SK-N-SH treated with all-trans-retinoic acid at 6 μM for 48 hours (cell line): Measurements from ENCODE around the gene SH3PXD2A.
A peak's percentile ranks its signal among the peaks of the same experiment; 100 is the strongest.

Experiments
- ATAC-seq: fragments of 200-7000 bp; cut with Tn5 transposase; 3 replicates; pipeline ENCODE4 v1.9.1; 2020; ENCODE audit warnings: mild to moderate bottlenecking, moderate library complexity
- BACH2 ChIP-seq: fragments of 250-450 bp; sonication (Bioruptor Pico); IDR thresholded peaks from 2 replicates; pipeline ENCODE4 v1.9.0; 2021; ENCODE audit warnings: mild to moderate bottlenecking, borderline replicate concordance
- CSDC2 ChIP-seq: fragments of 250-450 bp; sonication (Bioruptor Pico); IDR thresholded peaks from 2 replicates; pipeline ENCODE4 v1.5.0; 2020; ENCODE audit warnings: mild to moderate bottlenecking, moderate library complexity
- ESRRG ChIP-seq: fragments of 250-450 bp; sonication (Bioruptor Pico); IDR thresholded peaks from 2 replicates; pipeline ENCODE4 v1.6.1; 2021; ENCODE audit warnings: mild to moderate bottlenecking
- GLIS3 ChIP-seq: fragments of 250-450 bp; sonication (Bioruptor Pico); IDR thresholded peaks from 2 replicates; pipeline ENCODE4 v1.5.0; 2020; ENCODE audit warnings: mild to moderate bottlenecking, moderate library complexity
- ISL1 ChIP-seq: fragments of 250-450 bp; sonication (Bioruptor Pico); IDR thresholded peaks from 2 replicates; pipeline ENCODE4 v2.1.2; 2022; ENCODE audit warnings: mild to moderate bottlenecking, moderate library complexity
- OSR1 ChIP-seq: fragments of 250-450 bp; sonication (Bioruptor Pico); IDR thresholded peaks from 2 replicates; pipeline ENCODE4 v1.8.0; 2022; ENCODE audit warnings: moderate library complexity, mild to moderate bottlenecking, inconsistent platforms
- PPARA ChIP-seq: fragments of 250-450 bp; sonication (Bioruptor Pico); IDR thresholded peaks from 2 replicates; pipeline ENCODE4 v1.5.0; 2020; ENCODE audit warnings: mild to moderate bottlenecking, borderline replicate concordance
- RARB ChIP-seq: fragments of 250-450 bp; sonication (Bioruptor Pico); IDR thresholded peaks from 2 replicates; pipeline ENCODE4 v1.8.0; 2021; ENCODE audit warnings: mild to moderate bottlenecking, moderate library complexity
- TCF4 ChIP-seq: fragments of 250-450 bp; sonication (Bioruptor Pico); IDR thresholded peaks from 2 replicates; pipeline ENCODE4 v1.8.0; 2021; ENCODE audit warnings: mild to moderate bottlenecking, moderate library complexity, borderline replicate concordance
- TOX ChIP-seq: fragments of 250-450 bp; sonication (Bioruptor Pico); IDR thresholded peaks from 2 replicates; pipeline ENCODE4 v1.8.0; 2021; ENCODE audit warnings: mild to moderate bottlenecking, moderate library complexity, borderline replicate concordance
- ZC3H10 ChIP-seq: fragments of 250-450 bp; sonication (Bioruptor Pico); IDR thresholded peaks from 2 replicates; pipeline ENCODE4 v1.5.1; 2021; ENCODE audit warnings: mild to moderate bottlenecking, moderate library complexity
- ZFP3 ChIP-seq: fragments of 250-450 bp; sonication (Bioruptor Pico); IDR thresholded peaks from 2 replicates; pipeline ENCODE4 v1.5.0; 2020; ENCODE audit warnings: mild to moderate bottlenecking, moderate library complexity
- ZFP30 ChIP-seq: fragments of 450-650 bp; formaldehyde crosslinking; IDR thresholded peaks from 2 replicates; pipeline ENCODE4 v1.5.0; 2022; ENCODE audit warnings: mild to moderate bottlenecking, moderate library complexity
- ZNF565 ChIP-seq: fragments of 450-650 bp; formaldehyde crosslinking; conservative IDR thresholded peaks from 2 replicates; pipeline ENCODE4 v1.5.0; 2020; ENCODE audit warnings: low read depth, mild to moderate bottlenecking, moderate library complexity
- ZNF70 ChIP-seq: fragments of 450-650 bp; formaldehyde crosslinking; IDR thresholded peaks from 2 replicates; pipeline ENCODE4 v1.5.0; 2020; ENCODE audit warnings: mild to moderate bottlenecking, moderate library complexity
- TF ChIP-seq, protein P1 (sequence below): fragments of 250-450 bp; sonication (Bioruptor Pico); IDR thresholded peaks from 2 replicates; pipeline ENCODE4 v1.8.0; 2020; ENCODE audit warnings: mild to moderate bottlenecking, moderate library complexity, borderline replicate concordance
- TF ChIP-seq, protein P2 (sequence below): fragments of 250-450 bp; sonication (Bioruptor Pico); IDR thresholded peaks from 2 replicates; pipeline ENCODE4 v1.5.0; 2020; ENCODE audit warnings: mild to moderate bottlenecking, moderate library complexity
- TF ChIP-seq, protein P3 (sequence below): fragments of 250-450 bp; sonication (Bioruptor Pico); IDR thresholded peaks from 2 replicates; pipeline ENCODE4 v1.5.1; 2020; ENCODE audit warnings: low read depth, mild to moderate bottlenecking, moderate library complexity
- TF ChIP-seq, protein P4 (sequence below): fragments of 250-450 bp; sonication (Bioruptor Pico); IDR thresholded peaks from 2 replicates; pipeline ENCODE4 v1.5.1; 2021; ENCODE audit warnings: mild to moderate bottlenecking, moderate library complexity

Gene SH3PXD2A

DNA sequence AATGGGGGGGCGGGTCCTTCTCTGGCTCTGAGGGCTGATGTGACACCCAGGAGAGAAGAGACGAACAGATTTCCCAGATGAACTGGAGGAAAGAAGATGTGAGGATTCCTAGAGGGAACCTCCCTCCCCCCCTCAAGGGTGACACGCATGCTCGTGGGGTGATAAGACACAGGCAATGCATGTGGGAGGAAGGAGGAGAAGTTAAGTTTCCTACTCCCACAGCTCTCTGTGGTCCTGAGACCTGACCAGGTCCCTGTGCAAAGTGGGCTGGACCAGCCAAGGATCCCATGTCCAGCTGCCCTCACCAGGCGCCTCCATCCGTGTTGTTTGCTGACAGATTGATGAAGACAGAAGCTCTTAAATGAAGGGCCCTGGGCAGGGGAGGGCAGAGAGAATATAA lies 112.6 kb downstream of the SH3PXD2A start:
- ATAC-seq, result no peak
- no peak for TF ChIP-seq TCF4
- TF ChIP-seq OSR1 (CRISPR knock-in tag), result no peak
- TF ChIP-seq ISL1, result no peak
- TF ChIP-seq TOX, result no peak
- no peak for TF ChIP-seq PPARA (CRISPR knock-in tag)
- TF ChIP-seq, protein P1, sequence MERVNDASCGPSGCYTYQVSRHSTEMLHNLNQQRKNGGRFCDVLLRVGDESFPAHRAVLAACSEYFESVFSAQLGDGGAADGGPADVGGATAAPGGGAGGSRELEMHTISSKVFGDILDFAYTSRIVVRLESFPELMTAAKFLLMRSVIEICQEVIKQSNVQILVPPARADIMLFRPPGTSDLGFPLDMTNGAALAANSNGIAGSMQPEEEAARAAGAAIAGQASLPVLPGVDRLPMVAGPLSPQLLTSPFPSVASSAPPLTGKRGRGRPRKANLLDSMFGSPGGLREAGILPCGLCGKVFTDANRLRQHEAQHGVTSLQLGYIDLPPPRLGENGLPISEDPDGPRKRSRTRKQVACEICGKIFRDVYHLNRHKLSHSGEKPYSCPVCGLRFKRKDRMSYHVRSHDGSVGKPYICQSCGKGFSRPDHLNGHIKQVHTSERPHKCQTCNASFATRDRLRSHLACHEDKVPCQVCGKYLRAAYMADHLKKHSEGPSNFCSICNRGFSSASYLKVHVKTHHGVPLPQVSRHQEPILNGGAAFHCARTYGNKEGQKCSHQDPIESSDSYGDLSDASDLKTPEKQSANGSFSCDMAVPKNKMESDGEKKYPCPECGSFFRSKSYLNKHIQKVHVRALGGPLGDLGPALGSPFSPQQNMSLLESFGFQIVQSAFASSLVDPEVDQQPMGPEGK, result no peak
- no peak for TF ChIP-seq CSDC2 (CRISPR knock-in tag)
- TF ChIP-seq, protein P2, sequence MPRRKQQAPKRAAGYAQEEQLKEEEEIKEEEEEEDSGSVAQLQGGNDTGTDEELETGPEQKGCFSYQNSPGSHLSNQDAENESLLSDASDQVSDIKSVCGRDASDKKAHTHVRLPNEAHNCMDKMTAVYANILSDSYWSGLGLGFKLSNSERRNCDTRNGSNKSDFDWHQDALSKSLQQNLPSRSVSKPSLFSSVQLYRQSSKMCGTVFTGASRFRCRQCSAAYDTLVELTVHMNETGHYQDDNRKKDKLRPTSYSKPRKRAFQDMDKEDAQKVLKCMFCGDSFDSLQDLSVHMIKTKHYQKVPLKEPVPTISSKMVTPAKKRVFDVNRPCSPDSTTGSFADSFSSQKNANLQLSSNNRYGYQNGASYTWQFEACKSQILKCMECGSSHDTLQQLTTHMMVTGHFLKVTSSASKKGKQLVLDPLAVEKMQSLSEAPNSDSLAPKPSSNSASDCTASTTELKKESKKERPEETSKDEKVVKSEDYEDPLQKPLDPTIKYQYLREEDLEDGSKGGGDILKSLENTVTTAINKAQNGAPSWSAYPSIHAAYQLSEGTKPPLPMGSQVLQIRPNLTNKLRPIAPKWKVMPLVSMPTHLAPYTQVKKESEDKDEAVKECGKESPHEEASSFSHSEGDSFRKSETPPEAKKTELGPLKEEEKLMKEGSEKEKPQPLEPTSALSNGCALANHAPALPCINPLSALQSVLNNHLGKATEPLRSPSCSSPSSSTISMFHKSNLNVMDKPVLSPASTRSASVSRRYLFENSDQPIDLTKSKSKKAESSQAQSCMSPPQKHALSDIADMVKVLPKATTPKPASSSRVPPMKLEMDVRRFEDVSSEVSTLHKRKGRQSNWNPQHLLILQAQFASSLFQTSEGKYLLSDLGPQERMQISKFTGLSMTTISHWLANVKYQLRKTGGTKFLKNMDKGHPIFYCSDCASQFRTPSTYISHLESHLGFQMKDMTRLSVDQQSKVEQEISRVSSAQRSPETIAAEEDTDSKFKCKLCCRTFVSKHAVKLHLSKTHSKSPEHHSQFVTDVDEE (CRISPR knock-in tag), result no peak
- TF ChIP-seq ESRRG (CRISPR knock-in tag), result no peak
- TF ChIP-seq, all 23 proteins: peak for 0

DNA sequence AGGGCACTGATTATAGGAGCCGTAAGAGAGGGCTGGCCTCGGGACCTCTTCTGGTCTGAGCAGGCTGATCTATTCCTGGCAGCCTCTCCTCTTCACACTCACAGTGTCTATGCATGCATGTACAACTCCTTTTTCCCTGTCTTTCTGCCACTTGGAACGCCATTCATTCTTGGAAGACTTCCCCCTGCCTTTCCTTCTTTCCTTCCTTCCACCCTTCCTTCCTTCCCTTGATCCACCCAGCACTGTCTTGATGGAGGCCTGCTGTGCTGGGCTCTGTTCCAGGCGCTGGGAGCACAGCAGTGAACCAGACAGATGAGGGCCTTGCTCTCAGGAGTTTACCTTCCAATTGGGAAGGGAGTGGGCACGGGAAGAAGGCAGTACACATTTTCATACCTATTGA lies 114.8 kb downstream of the SH3PXD2A start:
- no peak for ATAC-seq
- TF ChIP-seq PPARA (CRISPR knock-in tag) (no peak), ISL1 (no peak), BACH2 (CRISPR knock-in tag) (no peak), TCF4 (no peak), ZNF565 (CRISPR knock-in tag) (no peak), GLIS3 (CRISPR knock-in tag) (no peak), ZFP30 (CRISPR knock-in tag) (no peak), TOX (no peak), ZNF70 (no peak), ZC3H10 (no peak), RARB (CRISPR knock-in tag) (no peak), CSDC2 (CRISPR knock-in tag) (no peak), ESRRG (CRISPR knock-in tag) (no peak)
- TF ChIP-seq, protein P1, result no peak
- TF ChIP-seq, protein P3, sequence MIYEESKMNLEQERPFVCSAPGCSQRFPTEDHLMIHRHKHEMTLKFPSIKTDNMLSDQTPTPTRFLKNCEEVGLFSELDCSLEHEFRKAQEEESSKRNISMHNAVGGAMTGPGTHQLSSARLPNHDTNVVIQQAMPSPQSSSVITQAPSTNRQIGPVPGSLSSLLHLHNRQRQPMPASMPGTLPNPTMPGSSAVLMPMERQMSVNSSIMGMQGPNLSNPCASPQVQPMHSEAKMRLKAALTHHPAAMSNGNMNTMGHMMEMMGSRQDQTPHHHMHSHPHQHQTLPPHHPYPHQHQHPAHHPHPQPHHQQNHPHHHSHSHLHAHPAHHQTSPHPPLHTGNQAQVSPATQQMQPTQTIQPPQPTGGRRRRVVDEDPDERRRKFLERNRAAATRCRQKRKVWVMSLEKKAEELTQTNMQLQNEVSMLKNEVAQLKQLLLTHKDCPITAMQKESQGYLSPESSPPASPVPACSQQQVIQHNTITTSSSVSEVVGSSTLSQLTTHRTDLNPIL (CRISPR knock-in tag), result no peak
- TF ChIP-seq, protein P4, sequence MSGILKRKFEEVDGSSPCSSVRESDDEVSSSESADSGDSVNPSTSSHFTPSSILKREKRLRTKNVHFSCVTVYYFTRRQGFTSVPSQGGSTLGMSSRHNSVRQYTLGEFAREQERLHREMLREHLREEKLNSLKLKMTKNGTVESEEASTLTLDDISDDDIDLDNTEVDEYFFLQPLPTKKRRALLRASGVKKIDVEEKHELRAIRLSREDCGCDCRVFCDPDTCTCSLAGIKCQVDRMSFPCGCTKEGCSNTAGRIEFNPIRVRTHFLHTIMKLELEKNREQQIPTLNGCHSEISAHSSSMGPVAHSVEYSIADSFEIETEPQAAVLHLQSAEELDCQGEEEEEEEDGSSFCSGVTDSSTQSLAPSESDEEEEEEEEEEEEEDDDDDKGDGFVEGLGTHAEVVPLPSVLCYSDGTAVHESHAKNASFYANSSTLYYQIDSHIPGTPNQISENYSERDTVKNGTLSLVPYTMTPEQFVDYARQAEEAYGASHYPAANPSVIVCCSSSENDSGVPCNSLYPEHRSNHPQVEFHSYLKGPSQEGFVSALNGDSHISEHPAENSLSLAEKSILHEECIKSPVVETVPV (CRISPR knock-in tag), result no peak

DNA sequence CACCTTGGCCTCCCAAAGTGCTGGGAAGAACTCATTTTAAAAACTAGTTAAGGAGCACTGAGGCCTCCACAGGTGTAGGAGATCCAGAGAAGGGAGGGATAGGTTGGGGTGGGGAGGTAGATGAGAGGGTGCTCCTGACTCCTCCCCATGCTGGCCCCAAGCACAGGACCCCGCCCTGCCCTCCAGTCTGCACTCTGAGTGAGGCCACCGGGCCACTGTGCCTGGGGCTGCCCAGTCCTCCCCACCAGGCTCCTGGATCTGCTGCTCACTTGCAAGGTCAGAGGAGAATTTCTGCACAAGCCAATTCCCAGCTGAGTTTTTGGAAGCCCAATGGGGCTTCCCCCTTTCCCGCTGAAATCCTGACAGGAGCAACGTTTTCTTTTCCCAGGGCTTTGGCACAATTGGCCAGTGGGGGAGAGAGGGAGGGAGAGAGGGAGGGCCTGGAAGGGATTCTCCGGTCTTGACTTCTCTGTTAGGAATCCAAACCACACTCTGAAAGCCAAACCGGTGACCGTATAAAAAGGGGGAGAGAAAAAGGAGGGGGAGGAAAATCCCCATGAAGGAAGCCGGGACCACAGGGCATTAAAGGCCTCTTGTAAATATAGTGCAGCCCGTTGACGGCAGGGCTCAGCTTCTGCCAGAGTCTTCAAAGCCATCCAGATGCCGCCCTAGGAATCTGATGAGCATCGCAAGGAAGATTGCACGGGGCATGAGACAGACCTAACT lies 116.2 kb downstream of the SH3PXD2A start:
- ATAC-seq, result peak; percentile 90
- TF ChIP-seq ESRRG (CRISPR knock-in tag) (no peak), ISL1 (0 out of 2 replicates have a peak, but pooled peaks have one; percentile 17)

DNA sequence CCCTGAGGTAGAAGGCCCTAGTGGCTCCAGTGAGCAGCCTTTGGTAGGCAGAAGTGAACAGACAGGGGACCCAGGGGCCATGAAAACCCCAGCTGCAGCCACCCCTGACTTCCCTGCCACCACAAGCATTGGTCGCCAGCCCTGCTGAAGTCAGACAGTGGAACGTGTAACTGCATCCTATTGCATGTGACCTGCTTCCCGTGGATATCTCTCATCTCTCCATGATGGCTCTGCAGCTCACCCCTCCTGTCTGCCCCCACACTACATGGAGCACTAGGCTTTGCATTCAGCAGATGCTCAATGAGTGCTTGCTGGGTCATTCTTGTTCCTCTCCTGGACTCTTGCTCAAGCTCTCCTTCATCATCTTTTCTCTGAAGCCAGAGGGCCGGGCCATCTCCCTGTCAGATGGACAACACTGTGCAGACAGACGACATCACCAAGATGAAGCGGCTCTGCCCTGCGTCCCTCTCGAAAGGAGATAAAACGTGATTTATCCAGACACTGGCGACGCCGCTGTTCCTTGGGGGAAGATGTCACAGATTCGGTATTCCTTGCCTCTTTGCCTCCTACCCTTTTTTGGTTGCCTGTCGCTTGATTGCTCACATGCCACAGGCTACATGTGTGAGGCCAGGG lies 117.5 kb downstream of the SH3PXD2A start:
- TF ChIP-seq ZFP3 (CRISPR knock-in tag), result no peak
- no peak for TF ChIP-seq ZNF70
- TF ChIP-seq CSDC2 (CRISPR knock-in tag), result no peak
- no peak for TF ChIP-seq TCF4
- no peak for ATAC-seq
